RKO (cell line): ENCODE data around the gene HSPA1B.
"Not testable (repeated sequence)": the region's sequence is repeated elsewhere in the genome, so short reads cannot be mapped to it uniquely, and the experiment has no call there.

Experiments
- DNase-seq: peaks from one replicate; pipeline ENCODE4 v3.0.0-alpha.2; 2016; ENCODE audit warnings: low spot score

Gene HSPA1B

GRCh38 chr6:31827286-31828079 lies at the start of gene HSPA1B:
Gene HSPA1B, plus strand, starts transcription at chr6:31827738. Its CDS starts 213 bp downstream, at chr6:31827951.
- DNase-seq = peak; percentile 100

- DNase-seq = no peak
Measured at GRCh38 chr6:31778193-31778592, 49.3 kb upstream of the HSPA1B start.

- DNase-seq = no peak
Measured at GRCh38 chr6:31778999-31779885, 48.3 kb upstream of the HSPA1B start.

GRCh38 chr6:31779908-31780307 lies 47.6 kb upstream of the HSPA1B start:
- DNase-seq = no peak

GRCh38 chr6:31780507-31781243 lies 46.9 kb upstream of the HSPA1B start:
- no peak for DNase-seq

GRCh38 chr6:31781244-31782125 lies 46.1 kb upstream of the HSPA1B start:
- no peak for DNase-seq

- no peak for DNase-seq
Measured at GRCh38 chr6:31782126-31782855, 45.2 kb upstream of the HSPA1B start.

- no peak for DNase-seq
Measured at GRCh38 chr6:31784098-31784925, 43.2 kb upstream of the HSPA1B start.

- no peak for DNase-seq
Measured at GRCh38 chr6:31785475-31785874, 42.1 kb upstream of the HSPA1B start.

- DNase-seq = peak; percentile 77
Measured at GRCh38 chr6:31791324-31792089, 36.0 kb upstream of the HSPA1B start.

- DNase-seq = no peak
Measured at GRCh38 chr6:31792090-31792374, 35.5 kb upstream of the HSPA1B start.

- peak; percentile 91 for DNase-seq
Measured at GRCh38 chr6:31792761-31793171, 34.8 kb upstream of the HSPA1B start.

- DNase-seq = not testable (repeated sequence)
Measured at GRCh38 chr6:31793927-31794245, 33.7 kb upstream of the HSPA1B start.

- DNase-seq = peak; percentile 76
Measured at GRCh38 chr6:31794294-31794865, 33.2 kb upstream of the HSPA1B start.

GRCh38 chr6:31794866-31795615 lies 32.5 kb upstream of the HSPA1B start:
- no peak for DNase-seq

GRCh38 chr6:31795616-31796298 lies 31.8 kb upstream of the HSPA1B start, which contains the start of gene VARS1:
Gene VARS1, minus strand, starts transcription at chr6:31795752. Its CDS starts 535 bp downstream, at chr6:31795217.
- peak; percentile 94 for DNase-seq

GRCh38 chr6:31796993-31797385 lies 30.5 kb upstream of the HSPA1B start:
- no peak for DNase-seq
